Suprapubic skin (tissue), 3 donors: Measurements from ENCODE around the gene PHACTR1.

Experiments used
- POLR2AphosphoS5 ChIP-seq, 3 donors: sonication (generic); formaldehyde crosslinking; IDR thresholded peaks; one replicate each; pipeline ENCODE4 v1.6.1; 2017; ENCODE audit warnings: antibody characterized with exemption in 3 of 3
- TF ChIP-seq, protein P1 (sequence below), 2 donors: fragments of 200-600 bp in 1 of 2; fragments of 450-650 bp in 1 of 2; sonication (generic) in 1 of 2; IDR thresholded peaks; one replicate each; pipeline ENCODE4 v1.5.1; 2016 to 2019; ENCODE audit warnings: antibody characterized with exemption in 2 of 2, mild to moderate bottlenecking in 1 of 2, moderate library complexity in 1 of 2

DNA sequence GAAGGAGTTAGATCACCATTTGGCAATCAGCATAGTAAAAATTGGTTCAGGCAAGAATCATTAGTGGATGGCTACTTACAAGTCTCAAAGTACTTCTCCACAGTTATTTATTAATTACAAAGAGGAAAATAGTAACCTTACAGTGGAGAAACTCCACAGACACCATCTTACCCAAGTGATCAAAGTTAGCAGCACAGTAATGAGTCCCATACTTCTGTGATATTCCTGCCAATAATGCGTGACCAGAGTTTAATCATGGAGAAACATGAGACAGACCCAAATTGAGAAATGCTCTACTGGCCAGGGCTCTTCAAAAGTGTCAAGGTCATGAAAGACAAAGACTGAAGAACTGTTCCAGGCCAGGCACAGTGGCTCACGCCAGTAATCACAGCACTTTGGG, 602.3 kb downstream of the PHACTR1 start:
- TF ChIP-seq, protein P1, sequence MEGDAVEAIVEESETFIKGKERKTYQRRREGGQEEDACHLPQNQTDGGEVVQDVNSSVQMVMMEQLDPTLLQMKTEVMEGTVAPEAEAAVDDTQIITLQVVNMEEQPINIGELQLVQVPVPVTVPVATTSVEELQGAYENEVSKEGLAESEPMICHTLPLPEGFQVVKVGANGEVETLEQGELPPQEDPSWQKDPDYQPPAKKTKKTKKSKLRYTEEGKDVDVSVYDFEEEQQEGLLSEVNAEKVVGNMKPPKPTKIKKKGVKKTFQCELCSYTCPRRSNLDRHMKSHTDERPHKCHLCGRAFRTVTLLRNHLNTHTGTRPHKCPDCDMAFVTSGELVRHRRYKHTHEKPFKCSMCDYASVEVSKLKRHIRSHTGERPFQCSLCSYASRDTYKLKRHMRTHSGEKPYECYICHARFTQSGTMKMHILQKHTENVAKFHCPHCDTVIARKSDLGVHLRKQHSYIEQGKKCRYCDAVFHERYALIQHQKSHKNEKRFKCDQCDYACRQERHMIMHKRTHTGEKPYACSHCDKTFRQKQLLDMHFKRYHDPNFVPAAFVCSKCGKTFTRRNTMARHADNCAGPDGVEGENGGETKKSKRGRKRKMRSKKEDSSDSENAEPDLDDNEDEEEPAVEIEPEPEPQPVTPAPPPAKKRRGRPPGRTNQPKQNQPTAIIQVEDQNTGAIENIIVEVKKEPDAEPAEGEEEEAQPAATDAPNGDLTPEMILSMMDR (IDR thresholded peaks at IDR 0.05) = no peak
- no peak for TF ChIP-seq POLR2AphosphoS5 (IDR thresholded peaks at IDR 0.05)
